Liver (tissue), 9 donors: ENCODE results near the gene ZNF879. TPM values are rescaled to one million over a fixed set of nuclear protein-coding genes. Genes with fewer than 3 reads are reported as not detected.

Source experiments
- DNase-seq: peaks from one replicate; pipeline ENCODE4 v3.0.0-alpha.2; 2017; ENCODE audit warnings: low spot score
- H3K27ac ChIP-seq, 2 donors: one replicate each; pipeline ENCODE4 v1.7.0; 2013; ENCODE audit warnings: inconsistent platforms in 2 of 2, low read length in 2 of 2, control low read depth in 1 of 2, low read depth in 1 of 2, mild to moderate bottlenecking in 1 of 2
- H3K27me3 ChIP-seq, 4 donors: one replicate each; pipeline versions ENCODE4 v1.6.1 to v1.7.0; 2013; ENCODE audit warnings: low read length in 3 of 4, inconsistent platforms in 1 of 4, mild to moderate bottlenecking in 1 of 4, moderate library complexity in 1 of 4; ENCODE audit not compliant: control insufficient read depth in 4 of 4, insufficient read depth in 4 of 4
- H3K36me3 ChIP-seq, 4 donors: one replicate each; pipeline versions ENCODE4 v1.6.1 to v1.7.0; 2013; ENCODE audit warnings: low read length in 3 of 4, mild to moderate bottlenecking in 3 of 4, low read depth in 1 of 4, moderate library complexity in 1 of 4; ENCODE audit not compliant: control insufficient read depth in 4 of 4, insufficient read depth in 3 of 4
- H3K4me1 ChIP-seq, 4 donors: one replicate each; pipeline versions ENCODE4 v1.6.1 to v1.7.0; 2013; ENCODE audit warnings: low read length in 3 of 4, mild to moderate bottlenecking in 3 of 4, moderate library complexity in 1 of 4; ENCODE audit not compliant: control insufficient read depth in 4 of 4, insufficient read depth in 4 of 4
- H3K4me3 ChIP-seq, 3 donors: one replicate each; pipeline versions ENCODE4 v1.6.1 to v1.7.0; 2013; ENCODE audit warnings: low read length in 3 of 3, control low read depth in 1 of 3, low read depth in 1 of 3, mild to moderate bottlenecking in 1 of 3
- H3K9ac ChIP-seq, 2 donors: one replicate each; pipeline ENCODE4 v1.7.0; 2013; ENCODE audit warnings: low read length in 2 of 2, mild to moderate bottlenecking in 2 of 2, moderate library complexity in 2 of 2, control low read depth in 1 of 2, low read depth in 1 of 2
- H3K9me3 ChIP-seq, 4 donors: one replicate each; pipeline versions ENCODE4 v1.6.1 to v1.7.0; 2013; ENCODE audit warnings: low read length in 3 of 4; ENCODE audit not compliant: control insufficient read depth in 4 of 4
- ATF3 ChIP-seq: IDR thresholded peaks from 2 replicates; pipeline ENCODE4 v1.6.1; 2016; ENCODE audit warnings: antibody characterized with exemption
- CTCF ChIP-seq: fragments of 150-350 bp; IDR thresholded peaks from 2 replicates; pipeline ENCODE4 v1.5.1; 2017; ENCODE audit warnings: improper control_type of control experiment, low read depth, low read length; ENCODE audit not compliant: missing input control
- EGR1 ChIP-seq, 2 donors: IDR thresholded peaks; 2 replicates each; pipeline ENCODE4 v1.6.1; 2016 to 2018; ENCODE audit warnings: antibody characterized with exemption in 2 of 2, low read depth in 2 of 2
- FOXA1 ChIP-seq: IDR thresholded peaks from 2 replicates; pipeline ENCODE4 v1.6.1; 2016; ENCODE audit warnings: antibody characterized with exemption
- FOXA2 ChIP-seq: IDR thresholded peaks from 2 replicates; pipeline ENCODE4 v1.6.1; 2016; ENCODE audit warnings: antibody characterized with exemption
- GABPA ChIP-seq, 2 donors: IDR thresholded peaks in 1 of 2; conservative IDR thresholded peaks in 1 of 2; 2 replicates each; pipeline ENCODE4 v1.6.1; 2016; ENCODE audit warnings: antibody characterized with exemption in 2 of 2, mild to moderate bottlenecking in 1 of 2, moderate library complexity in 1 of 2
- HNF4A ChIP-seq, 2 donors: conservative IDR thresholded peaks; 2 replicates each; pipeline ENCODE4 v1.6.1; 2016; ENCODE audit warnings: antibody characterized with exemption in 2 of 2, mild to moderate bottlenecking in 2 of 2
- HNF4G ChIP-seq: IDR thresholded peaks from 2 replicates; pipeline ENCODE4 v1.6.1; 2016; ENCODE audit warnings: antibody characterized with exemption
- JUND ChIP-seq, 2 donors: IDR thresholded peaks; 2 replicates each; pipeline ENCODE4 v1.6.1; 2016; ENCODE audit warnings: antibody characterized with exemption in 2 of 2
- MAX ChIP-seq: IDR thresholded peaks from 2 replicates; pipeline ENCODE4 v1.6.1; 2016; ENCODE audit warnings: antibody characterized with exemption
- NR2F2 ChIP-seq: IDR thresholded peaks from 2 replicates; pipeline ENCODE4 v1.6.1; 2016; ENCODE audit warnings: antibody characterized with exemption
- RAD21 ChIP-seq, 2 donors: IDR thresholded peaks; 2 replicates each; pipeline ENCODE4 v1.6.1; 2016; ENCODE audit warnings: antibody characterized with exemption in 2 of 2, mild to moderate bottlenecking in 2 of 2
- REST ChIP-seq: IDR thresholded peaks from 2 replicates; pipeline ENCODE4 v1.6.1; 2016; ENCODE audit warnings: antibody characterized with exemption, mild to moderate bottlenecking
- RXRA ChIP-seq, 2 donors: IDR thresholded peaks; 2 replicates each; pipeline ENCODE4 v1.6.1; 2017 to 2018; ENCODE audit warnings: antibody characterized with exemption in 2 of 2, mild to moderate bottlenecking in 1 of 2
- SP1 ChIP-seq: IDR thresholded peaks from 2 replicates; pipeline ENCODE4 v1.6.1; 2018; ENCODE audit warnings: antibody characterized with exemption, mild to moderate bottlenecking
- TAF1 ChIP-seq: conservative IDR thresholded peaks from 2 replicates; pipeline ENCODE4 v1.6.1; 2016; ENCODE audit warnings: antibody characterized with exemption, mild to moderate bottlenecking
- YY1 ChIP-seq: IDR thresholded peaks from 2 replicates; pipeline ENCODE4 v1.6.1; 2016; ENCODE audit warnings: antibody characterized with exemption, mild to moderate bottlenecking
- ZBTB33 ChIP-seq: IDR thresholded peaks from 2 replicates; pipeline ENCODE4 v1.6.1; 2016; ENCODE audit warnings: antibody characterized with exemption
- WGBS: extraction: QIAGEN DNeasy Blood & Tissue Kit; methylation state at CpG from one replicate; pipeline ENCODE4 v1.1.7; 2013; 5-methylcytosine and 5-hydroxymethylcytosine counted together
- polyA plus RNA-seq, 2 donors: library from polyadenylated mRNA; stranded (reverse) in 1 of 2; unstranded in 1 of 2; fragments of 200-250 nt in 1 of 2; fragments of >200 nt in 1 of 2; fragmentation: Nextera tagmentation in 1 of 2; extraction: Ambion mirVana in 1 of 2; gene quantifications; one replicate each; pipeline versions ENCODE4 v1.2.1 to v1.2.3, GENCODE V29; 2013 to 2015
- total RNA-seq, 2 donors: library from RNA; depleted of rRNA; stranded (reverse); fragments of >200 nt; gene quantifications; one replicate each; pipeline ENCODE4 v1.2.3, GENCODE V29; 2014
- donor health status: healthy.
- donor health status: healthy.
- donor health status: healthy.
- donor health status: healthy.
- donor health status: healthy.

Gene ZNF879
- total and polyA plus RNA-seq, 4 donors = 0.48 to 2.4 (median 1.5) TPM

- Histone ChIP-seq H3K4me1 (peaks cover 0 to 5% (median 0%) of the 10 kb centered on the region in 4 donors), H3K4me3 (no peak overlapping the region), H3K27me3 (peaks cover 0 to 9% (median 3%) of the 10 kb centered on the region in 4 donors), H3K9ac (no peak overlapping the region), H3K9me3 (peaks cover 4 to 37% (median 8%) of the 10 kb centered on the region in 4 donors), H3K27ac (no peak overlapping the region), H3K36me3 (no peaks in the 10 kb centered on the region)
- no peak for DNase-seq
- TF ChIP-seq FOXA2 = no peak
- TF ChIP-seq RXRA (IDR thresholded peaks at IDR 0.05) = no peak
- no peak for TF ChIP-seq NR2F2
- TF ChIP-seq ATF3 = no peak
- no peak for TF ChIP-seq GABPA (IDR thresholded peaks at IDR 0.05 in 1 of 2, conservative IDR thresholded peaks at IDR 0.05 in 1 of 2)
- 63% methylated on average over 11 of the region's 11 CpGs for WGBS
These were observed 27.4 kb upstream of the ZNF879 start for GRCh38 chr5:178996156-178996555.

- peaks cover 0 to 34% (median 8%) of the 10 kb centered on the region in 4 donors for H3K9me3 ChIP-seq
- DNase-seq = no peak
These were observed 26.4 kb upstream of the ZNF879 start for GRCh38 chr5:178997191-178997590.

GRCh38 chr5:178998441-178998840 lies 25.2 kb upstream of the ZNF879 start:
- Histone ChIP-seq H3K4me3 (no peak overlapping the region), H3K9ac (no peak overlapping the region), H3K27me3 (peaks cover 0 to 9% (median 3%) of the 10 kb centered on the region in 4 donors), H3K4me1 (peaks cover 0 to 5% (median 0%) of the 10 kb centered on the region in 4 donors), H3K27ac (no peak overlapping the region), H3K9me3 (peaks cover 0 to 30% (median 7%) of the 10 kb centered on the region in 4 donors), H3K36me3 (no peaks in the 10 kb centered on the region)
- TF ChIP-seq TAF1 (no peak), RXRA (IDR thresholded peaks at IDR 0.05) (no peak), HNF4G (no peak), FOXA2 (no peak), FOXA1 (no peak), REST (no peak), EGR1 (IDR thresholded peaks at IDR 0.05; ENCODE audit: low read depth in 2 of 2) (no peak), YY1 (no peak), HNF4A (conservative IDR thresholded peaks at IDR 0.05) (no peak), JUND (IDR thresholded peaks at IDR 0.05) (no peak), RAD21 (IDR thresholded peaks at IDR 0.05) (no peak), ATF3 (no peak), ZBTB33 (no peak), CTCF (no peak), NR2F2 (no peak), SP1 (no peak), MAX (no peak)
- 93% methylated on average over 13 of the region's 13 CpGs for WGBS
- DNase-seq = no peak

More at GRCh38 chr5:178997191-178997590, 26.4 kb upstream of the ZNF879 start:
- TF ChIP-seq NR2F2 = no peak
- no peak for TF ChIP-seq GABPA (IDR thresholded peaks at IDR 0.05 in 1 of 2, conservative IDR thresholded peaks at IDR 0.05 in 1 of 2)
- TF ChIP-seq HNF4A (conservative IDR thresholded peaks at IDR 0.05) = no peak
- TF ChIP-seq SP1 = no peak
- Histone ChIP-seq H3K9ac (no peak overlapping the region), H3K4me3 (no peak overlapping the region), H3K27me3 (peaks cover 0 to 9% (median 3%) of the 10 kb centered on the region in 4 donors), H3K27ac (no peak overlapping the region), H3K4me1 (peaks cover 0 to 5% (median 0%) of the 10 kb centered on the region in 4 donors), H3K36me3 (no peaks in the 10 kb centered on the region)
- WGBS = 62% methylated on average over 6 of the region's 6 CpGs
